HepG2 (cell line): Measurements from ENCODE around the gene JMJD6. TPM values are rescaled to one million over a fixed set of nuclear protein-coding genes. Genes with fewer than 3 reads are reported as not detected.

Experiments
- EHMT2 ChIP-seq: fragments of 200-600 bp; sonication (generic); IDR thresholded peaks from 2 replicates; pipeline ENCODE4 v1.7.0; 2017; ENCODE audit warnings: antibody characterized with exemption, low read depth, low read length, borderline replicate concordance
- FOSL1 ChIP-seq: sonication (generic); formaldehyde crosslinking; IDR thresholded peaks from 2 replicates; pipeline ENCODE4 v1.9.0; 2021; ENCODE audit warnings: missing genetic modification reagents, borderline replicate concordance
- FOSL2 ChIP-seq: sonication (generic); formaldehyde crosslinking; IDR thresholded peaks from 2 replicates; pipeline ENCODE4 v1.4.0; 2020; ENCODE audit warnings: missing genetic modification reagents
- GABPB1 ChIP-seq: IDR thresholded peaks from 2 replicates; pipeline ENCODE4 v1.6.1; 2016; ENCODE audit warnings: mild to moderate bottlenecking, missing genetic modification reagents, moderate library complexity, missing compliant biosample characterization
- HMGA1 ChIP-seq: sonication (generic); formaldehyde crosslinking; conservative IDR thresholded peaks from 2 replicates; pipeline ENCODE4 v1.4.0; 2020; ENCODE audit warnings: missing genetic modification reagents
- NFYC ChIP-seq: IDR thresholded peaks from 2 replicates; pipeline ENCODE4 v1.6.1; 2016; ENCODE audit warnings: missing genetic modification reagents, missing compliant biosample characterization
- NR2F2 ChIP-seq: IDR thresholded peaks from 2 replicates; pipeline ENCODE4 v1.6.1; 2012; ENCODE audit warnings: low read depth, inconsistent platforms, borderline replicate concordance
- PHB2 ChIP-seq: fragments of 450-650 bp; IDR thresholded peaks from 2 replicates; pipeline ENCODE4 v1.6.1; 2018; ENCODE audit not compliant: partially characterized antibody
- SRSF4 ChIP-seq: fragments of 200-400 bp; formaldehyde crosslinking; IDR thresholded peaks from one replicate; pipeline ENCODE4 v1.6.1; 2018; ENCODE audit warnings: mild to moderate bottlenecking, low read depth, low read length, moderate library complexity; ENCODE audit not compliant: poor library complexity, severe bottlenecking
- ZBTB7A ChIP-seq: sonication (generic); formaldehyde crosslinking; IDR thresholded peaks from 2 replicates; pipeline ENCODE4 v1.8.0; 2022; ENCODE audit warnings: mild to moderate bottlenecking, missing genetic modification reagents
- ZNF230 ChIP-seq: sonication (generic); formaldehyde crosslinking; IDR thresholded peaks from 2 replicates; pipeline ENCODE4 v1.4.0; 2020; ENCODE audit warnings: mild to moderate bottlenecking, missing genetic modification reagents
- ZNF451 ChIP-seq: sonication (generic); formaldehyde crosslinking; IDR thresholded peaks from 2 replicates; pipeline ENCODE4 v1.5.0; 2020; ENCODE audit warnings: mild to moderate bottlenecking, missing genetic modification reagents
- ZNF547 ChIP-seq: sonication (generic); formaldehyde crosslinking; IDR thresholded peaks from 2 replicates; pipeline ENCODE4 v1.5.1; 2020; ENCODE audit warnings: mild to moderate bottlenecking, missing genetic modification reagents
- ZSCAN29 ChIP-seq: sonication (generic); formaldehyde crosslinking; conservative IDR thresholded peaks from 2 replicates; pipeline ENCODE4 v1.4.0; 2020; ENCODE audit warnings: mild to moderate bottlenecking, missing genetic modification reagents
- polyA plus RNA-seq, 8 experiments: library from polyadenylated mRNA; depleted of rRNA in 3 of 8; stranded (reverse) in 7 of 8; unstranded in 1 of 8; fragments of >200 nt; fragmentation: Illumina TruSeq in 4 of 8; extraction: Trizol in 4 of 8; gene quantifications; 2 replicates each; pipeline versions ENCODE4 v1.2.1 to v1.2.3, GENCODE V29; 2011 to 2016; ENCODE audit warnings: low read depth in 4 of 8, missing spikeins in 1 of 8, mixed read lengths in 1 of 8; ENCODE audit not compliant: insufficient read depth in 1 of 8
- total RNA-seq, 5 experiments: library from RNA; depleted of rRNA; stranded (reverse); fragments of >200 nt; fragmentation: Illumina TruSeq; extraction: Trizol; gene quantifications; 2 replicates each; pipeline ENCODE4 v1.2.3, GENCODE V29; 2016; ENCODE audit warnings: low read depth in 1 of 5
- TF ChIP-seq, protein P1 (sequence below): sonication (generic); formaldehyde crosslinking; IDR thresholded peaks from 2 replicates; pipeline ENCODE4 v1.9.0; 2021; ENCODE audit warnings: missing genetic modification reagents, borderline replicate concordance
- TF ChIP-seq, protein P2 (sequence below): conservative IDR thresholded peaks from 2 replicates; pipeline ENCODE4 v1.6.1; 2018; ENCODE audit warnings: missing genetic modification reagents
- TF ChIP-seq, protein P3 (sequence below): sonication (generic); formaldehyde crosslinking; conservative IDR thresholded peaks from 2 replicates; pipeline ENCODE4 v1.8.1; 2023; ENCODE audit warnings: missing genetic modification reagents
- TF ChIP-seq, protein P4 (sequence below): IDR thresholded peaks from 2 replicates; pipeline ENCODE4 v1.6.1; 2016; ENCODE audit warnings: control low read depth
- TF ChIP-seq, protein P5 (sequence below): sonication (generic); formaldehyde crosslinking; IDR thresholded peaks from 2 replicates; pipeline ENCODE4 v1.4.0; 2020; ENCODE audit warnings: mild to moderate bottlenecking, missing genetic modification reagents, borderline replicate concordance

JMJD6 gene
- total and polyA plus RNA-seq, 2 of the 13 experiments (the other 11 are each of a cell fraction or from before 2014, with no cell fraction given) = 33.6 to 41.0 TPM

DNA sequence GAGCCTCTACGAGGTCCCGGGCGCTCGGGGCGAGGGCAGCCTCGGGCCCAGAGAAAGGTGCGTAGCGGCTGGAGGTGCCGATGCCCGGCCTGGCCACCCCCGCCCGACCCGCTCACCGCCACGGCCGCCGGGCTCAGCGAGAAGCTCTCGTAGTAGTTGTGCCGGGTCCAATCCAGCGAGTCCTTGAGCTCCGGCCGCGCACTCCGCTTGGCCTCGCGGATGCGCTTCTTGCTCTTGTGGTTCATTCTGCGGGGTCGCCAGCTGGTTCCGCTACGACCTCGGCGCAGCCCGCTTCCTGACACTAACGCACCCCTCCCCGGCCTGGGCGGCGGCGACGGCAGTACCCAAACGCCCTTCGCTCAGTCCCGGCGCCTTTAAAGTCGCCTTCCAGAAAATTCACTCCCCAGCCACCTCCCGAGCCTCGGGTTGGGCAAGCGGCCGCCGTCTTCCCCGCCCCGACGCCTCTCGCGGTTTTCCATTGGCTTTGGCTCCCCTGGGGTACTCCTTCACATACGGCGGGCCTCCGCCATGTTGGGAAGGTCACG lies at the start of gene JMJD6 (continued):
- TF ChIP-seq HMGA1 (CRISPR knock-in tag) = no peak
- no peak for TF ChIP-seq ZNF230 (CRISPR knock-in tag)
- TF ChIP-seq ZBTB7A (CRISPR knock-in tag) = no peak
- TF ChIP-seq FOSL1 (CRISPR knock-in tag) = no peak
- TF ChIP-seq ZNF547 = no peak
- TF ChIP-seq NFYC (CRISPR knock-in tag) = peak; percentile 90
- TF ChIP-seq, protein P1, sequence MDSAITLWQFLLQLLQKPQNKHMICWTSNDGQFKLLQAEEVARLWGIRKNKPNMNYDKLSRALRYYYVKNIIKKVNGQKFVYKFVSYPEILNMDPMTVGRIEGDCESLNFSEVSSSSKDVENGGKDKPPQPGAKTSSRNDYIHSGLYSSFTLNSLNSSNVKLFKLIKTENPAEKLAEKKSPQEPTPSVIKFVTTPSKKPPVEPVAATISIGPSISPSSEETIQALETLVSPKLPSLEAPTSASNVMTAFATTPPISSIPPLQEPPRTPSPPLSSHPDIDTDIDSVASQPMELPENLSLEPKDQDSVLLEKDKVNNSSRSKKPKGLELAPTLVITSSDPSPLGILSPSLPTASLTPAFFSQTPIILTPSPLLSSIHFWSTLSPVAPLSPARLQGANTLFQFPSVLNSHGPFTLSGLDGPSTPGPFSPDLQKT (CRISPR knock-in tag) = no peak
- no peak for TF ChIP-seq SRSF4
- TF ChIP-seq EHMT2 = no peak
- TF ChIP-seq, protein P2, sequence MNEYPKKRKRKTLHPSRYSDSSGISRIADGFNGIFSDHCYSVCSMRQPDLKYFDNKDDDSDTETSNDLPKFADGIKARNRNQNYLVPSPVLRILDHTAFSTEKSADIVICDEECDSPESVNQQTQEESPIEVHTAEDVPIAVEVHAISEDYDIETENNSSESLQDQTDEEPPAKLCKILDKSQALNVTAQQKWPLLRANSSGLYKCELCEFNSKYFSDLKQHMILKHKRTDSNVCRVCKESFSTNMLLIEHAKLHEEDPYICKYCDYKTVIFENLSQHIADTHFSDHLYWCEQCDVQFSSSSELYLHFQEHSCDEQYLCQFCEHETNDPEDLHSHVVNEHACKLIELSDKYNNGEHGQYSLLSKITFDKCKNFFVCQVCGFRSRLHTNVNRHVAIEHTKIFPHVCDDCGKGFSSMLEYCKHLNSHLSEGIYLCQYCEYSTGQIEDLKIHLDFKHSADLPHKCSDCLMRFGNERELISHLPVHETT = no peak
- no peak for TF ChIP-seq ZSCAN29
- TF ChIP-seq NR2F2 = peak; percentile 61; the same call in 1 of the 2 replicates
- TF ChIP-seq, protein P3, sequence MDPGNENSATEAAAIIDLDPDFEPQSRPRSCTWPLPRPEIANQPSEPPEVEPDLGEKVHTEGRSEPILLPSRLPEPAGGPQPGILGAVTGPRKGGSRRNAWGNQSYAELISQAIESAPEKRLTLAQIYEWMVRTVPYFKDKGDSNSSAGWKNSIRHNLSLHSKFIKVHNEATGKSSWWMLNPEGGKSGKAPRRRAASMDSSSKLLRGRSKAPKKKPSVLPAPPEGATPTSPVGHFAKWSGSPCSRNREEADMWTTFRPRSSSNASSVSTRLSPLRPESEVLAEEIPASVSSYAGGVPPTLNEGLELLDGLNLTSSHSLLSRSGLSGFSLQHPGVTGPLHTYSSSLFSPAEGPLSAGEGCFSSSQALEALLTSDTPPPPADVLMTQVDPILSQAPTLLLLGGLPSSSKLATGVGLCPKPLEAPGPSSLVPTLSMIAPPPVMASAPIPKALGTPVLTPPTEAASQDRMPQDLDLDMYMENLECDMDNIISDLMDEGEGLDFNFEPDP (CRISPR knock-in tag) = no peak
- no peak for TF ChIP-seq FOSL2 (CRISPR knock-in tag)
- TF ChIP-seq PHB2 = no peak
- TF ChIP-seq, protein P4, sequence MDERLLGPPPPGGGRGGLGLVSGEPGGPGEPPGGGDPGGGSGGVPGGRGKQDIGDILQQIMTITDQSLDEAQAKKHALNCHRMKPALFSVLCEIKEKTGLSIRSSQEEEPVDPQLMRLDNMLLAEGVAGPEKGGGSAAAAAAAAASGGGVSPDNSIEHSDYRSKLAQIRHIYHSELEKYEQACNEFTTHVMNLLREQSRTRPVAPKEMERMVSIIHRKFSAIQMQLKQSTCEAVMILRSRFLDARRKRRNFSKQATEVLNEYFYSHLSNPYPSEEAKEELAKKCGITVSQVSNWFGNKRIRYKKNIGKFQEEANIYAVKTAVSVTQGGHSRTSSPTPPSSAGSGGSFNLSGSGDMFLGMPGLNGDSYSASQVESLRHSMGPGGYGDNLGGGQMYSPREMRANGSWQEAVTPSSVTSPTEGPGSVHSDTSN (CRISPR knock-in tag) = no peak
- TF ChIP-seq, protein P5, sequence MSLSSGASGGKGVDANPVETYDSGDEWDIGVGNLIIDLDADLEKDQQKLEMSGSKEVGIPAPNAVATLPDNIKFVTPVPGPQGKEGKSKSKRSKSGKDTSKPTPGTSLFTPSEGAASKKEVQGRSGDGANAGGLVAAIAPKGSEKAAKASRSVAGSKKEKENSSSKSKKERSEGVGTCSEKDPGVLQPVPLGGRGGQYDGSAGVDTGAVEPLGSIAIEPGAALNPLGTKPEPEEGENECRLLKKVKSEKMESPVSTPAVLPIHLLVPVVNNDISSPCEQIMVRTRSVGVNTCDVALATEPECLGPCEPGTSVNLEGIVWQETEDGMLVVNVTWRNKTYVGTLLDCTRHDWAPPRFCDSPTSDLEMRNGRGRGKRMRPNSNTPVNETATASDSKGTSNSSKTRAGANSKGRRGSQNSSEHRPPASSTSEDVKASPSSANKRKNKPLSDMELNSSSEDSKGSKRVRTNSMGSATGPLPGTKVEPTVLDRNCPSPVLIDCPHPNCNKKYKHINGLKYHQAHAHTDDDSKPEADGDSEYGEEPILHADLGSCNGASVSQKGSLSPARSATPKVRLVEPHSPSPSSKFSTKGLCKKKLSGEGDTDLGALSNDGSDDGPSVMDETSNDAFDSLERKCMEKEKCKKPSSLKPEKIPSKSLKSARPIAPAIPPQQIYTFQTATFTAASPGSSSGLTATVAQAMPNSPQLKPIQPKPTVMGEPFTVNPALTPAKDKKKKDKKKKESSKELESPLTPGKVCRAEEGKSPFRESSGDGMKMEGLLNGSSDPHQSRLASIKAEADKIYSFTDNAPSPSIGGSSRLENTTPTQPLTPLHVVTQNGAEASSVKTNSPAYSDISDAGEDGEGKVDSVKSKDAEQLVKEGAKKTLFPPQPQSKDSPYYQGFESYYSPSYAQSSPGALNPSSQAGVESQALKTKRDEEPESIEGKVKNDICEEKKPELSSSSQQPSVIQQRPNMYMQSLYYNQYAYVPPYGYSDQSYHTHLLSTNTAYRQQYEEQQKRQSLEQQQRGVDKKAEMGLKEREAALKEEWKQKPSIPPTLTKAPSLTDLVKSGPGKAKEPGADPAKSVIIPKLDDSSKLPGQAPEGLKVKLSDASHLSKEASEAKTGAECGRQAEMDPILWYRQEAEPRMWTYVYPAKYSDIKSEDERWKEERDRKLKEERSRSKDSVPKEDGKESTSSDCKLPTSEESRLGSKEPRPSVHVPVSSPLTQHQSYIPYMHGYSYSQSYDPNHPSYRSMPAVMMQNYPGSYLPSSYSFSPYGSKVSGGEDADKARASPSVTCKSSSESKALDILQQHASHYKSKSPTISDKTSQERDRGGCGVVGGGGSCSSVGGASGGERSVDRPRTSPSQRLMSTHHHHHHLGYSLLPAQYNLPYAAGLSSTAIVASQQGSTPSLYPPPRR (CRISPR knock-in tag) = peak; percentile 8; the same call in 1 of the 2 replicates
- TF ChIP-seq ZNF451 (CRISPR knock-in tag) = peak; percentile 59
- TF ChIP-seq GABPB1 (CRISPR knock-in tag) = peak; percentile 94; the same call in 1 of the 2 replicates
